ENCODE measurements around the gene SMG6. TPM values are rescaled to one million over a fixed set of nuclear protein-coding genes. Genes with fewer than 3 reads are reported as not detected.

The SMG6 gene
- total and polyA plus RNA-seq, 2 of the 13 experiments (the other 11 are each of a cell fraction or from before 2014, with no cell fraction given) = 4.6 to 14.6 TPM

DNA sequence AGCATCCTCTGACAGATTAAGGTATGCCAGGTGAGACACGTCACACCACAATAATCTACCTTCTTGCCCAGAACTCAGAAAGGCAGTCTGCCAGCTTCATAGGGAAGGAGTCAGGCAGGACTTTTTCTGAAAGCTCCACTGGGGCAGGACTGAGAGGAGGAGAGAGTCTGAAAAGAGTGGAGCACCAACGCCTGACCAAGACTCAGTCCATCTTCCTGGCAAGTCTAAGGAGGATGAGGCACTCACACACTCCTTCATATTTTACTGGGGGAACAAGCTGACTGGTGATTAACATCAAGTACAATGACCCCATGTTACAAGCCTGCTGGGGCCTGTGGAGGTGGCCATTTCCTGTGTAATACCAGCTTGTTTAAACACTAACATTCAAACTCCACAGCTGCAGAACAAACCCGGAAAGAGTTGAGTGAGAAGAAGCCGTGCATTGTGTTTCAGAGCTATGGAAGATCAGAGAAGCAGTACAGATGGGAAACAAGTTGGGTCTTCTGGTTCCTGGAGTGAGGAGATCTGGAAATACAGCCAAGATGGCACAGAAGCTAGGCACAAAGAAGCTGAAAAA lies 126.3 kb downstream of the SMG6 start (continued):
- no peak for TF ChIP-seq HMGXB3 (CRISPR knock-in tag; IDR thresholded peaks at IDR 0.05; ENCODE audit: borderline replicate concordance)
- TF ChIP-seq, protein P1, sequence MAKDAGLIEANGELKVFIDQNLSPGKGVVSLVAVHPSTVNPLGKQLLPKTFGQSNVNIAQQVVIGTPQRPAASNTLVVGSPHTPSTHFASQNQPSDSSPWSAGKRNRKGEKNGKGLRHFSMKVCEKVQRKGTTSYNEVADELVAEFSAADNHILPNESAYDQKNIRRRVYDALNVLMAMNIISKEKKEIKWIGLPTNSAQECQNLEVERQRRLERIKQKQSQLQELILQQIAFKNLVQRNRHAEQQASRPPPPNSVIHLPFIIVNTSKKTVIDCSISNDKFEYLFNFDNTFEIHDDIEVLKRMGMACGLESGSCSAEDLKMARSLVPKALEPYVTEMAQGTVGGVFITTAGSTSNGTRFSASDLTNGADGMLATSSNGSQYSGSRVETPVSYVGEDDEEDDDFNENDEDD (CRISPR knock-in tag; IDR thresholded peaks at IDR 0.05; ENCODE audit: borderline replicate concordance) = no peak
- TF ChIP-seq POLR2AphosphoS5 (IDR thresholded peaks at IDR 0.05; ENCODE audit: low read depth, low read length) = no peak
- TF ChIP-seq, protein P2, sequence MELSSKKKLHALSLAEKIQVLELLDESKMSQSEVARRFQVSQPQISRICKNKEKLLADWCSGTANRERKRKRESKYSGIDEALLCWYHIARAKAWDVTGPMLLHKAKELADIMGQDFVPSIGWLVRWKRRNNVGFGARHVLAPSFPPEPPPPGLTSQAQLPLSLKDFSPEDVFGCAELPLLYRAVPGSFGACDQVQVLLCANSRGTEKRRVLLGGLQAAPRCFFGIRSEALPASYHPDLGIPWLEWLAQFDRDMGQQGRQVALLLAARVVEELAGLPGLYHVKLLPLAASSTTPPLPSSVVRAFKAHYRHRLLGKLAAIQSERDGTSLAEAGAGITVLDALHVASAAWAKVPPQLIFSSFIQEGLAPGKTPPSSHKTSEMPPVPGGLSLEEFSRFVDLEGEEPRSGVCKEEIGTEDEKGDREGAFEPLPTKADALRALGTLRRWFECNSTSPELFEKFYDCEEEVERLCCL (CRISPR knock-in tag; IDR thresholded peaks at IDR 0.05; ENCODE audit: borderline replicate concordance) = no peak
- no peak for TF ChIP-seq ZMYM3 (CRISPR knock-in tag; IDR thresholded peaks at IDR 0.05)
- TF ChIP-seq ZNF652 (CRISPR knock-in tag; IDR thresholded peaks at IDR 0.05; ENCODE audit: borderline replicate concordance, low read depth) = no peak
- TF ChIP-seq ZNF274 (CRISPR knock-in tag; IDR thresholded peaks at IDR 0.05) = no peak
- no peak for TF ChIP-seq FIP1L1 (IDR thresholded peaks at IDR 0.05; ENCODE audit: borderline replicate concordance, insufficient read depth, low read depth, low read length)
- no peak for TF ChIP-seq NFYB (CRISPR knock-in tag; IDR thresholded peaks at IDR 0.05)
- TF ChIP-seq ZNF235 (CRISPR knock-in tag; IDR thresholded peaks at IDR 0.05; ENCODE audit: borderline replicate concordance) = no peak
- TF ChIP-seq KDM4B (CRISPR knock-in tag; IDR thresholded peaks at IDR 0.05) = no peak
- TF ChIP-seq ZSCAN5A (CRISPR knock-in tag; IDR thresholded peaks at IDR 0.05; ENCODE audit: borderline replicate concordance) = no peak
- no peak for TF ChIP-seq GATA4 (IDR thresholded peaks at IDR 0.05; ENCODE audit: borderline replicate concordance, low read depth)
- TF ChIP-seq ZUFSP (CRISPR knock-in tag; IDR thresholded peaks at IDR 0.05; ENCODE audit: borderline replicate concordance) = no peak
- no peak for TF ChIP-seq SNRNP70 (IDR thresholded peaks at IDR 0.05; ENCODE audit: low read depth, low read length)
- no peak for TF ChIP-seq HNF4G (IDR thresholded peaks at IDR 0.05; ENCODE audit: borderline replicate concordance, low read depth, low read length)
- no peak for TF ChIP-seq HNF4G (CRISPR knock-in tag; IDR thresholded peaks at IDR 0.05; ENCODE audit: borderline replicate concordance, low read depth)
- TF ChIP-seq, protein P3, sequence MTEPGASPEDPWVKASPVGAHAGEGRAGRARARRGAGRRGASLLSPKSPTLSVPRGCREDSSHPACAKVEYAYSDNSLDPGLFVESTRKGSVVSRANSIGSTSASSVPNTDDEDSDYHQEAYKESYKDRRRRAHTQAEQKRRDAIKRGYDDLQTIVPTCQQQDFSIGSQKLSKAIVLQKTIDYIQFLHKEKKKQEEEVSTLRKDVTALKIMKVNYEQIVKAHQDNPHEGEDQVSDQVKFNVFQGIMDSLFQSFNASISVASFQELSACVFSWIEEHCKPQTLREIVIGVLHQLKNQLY (CRISPR knock-in tag; IDR thresholded peaks at IDR 0.05) = 0 out of 2 replicates have a peak, but pooled peaks have one; percentile 8
- TF ChIP-seq NCOA2 (CRISPR knock-in tag; IDR thresholded peaks at IDR 0.05) = 0 out of 2 replicates have a peak, but pooled peaks have one; percentile 33

Data from HepG2 (cell line).